Common myeloid progenitor, CD34-positive (primary cell): ENCODE data around the gene MAN2A2.

Experiments used
- CTCF ChIA-PET: fragments of 350-600 bp; sonication (Branson Sonifier 250); formaldehyde crosslinking; loops from one replicate; lab custom pipeline; 2021; ENCODE audit warnings: antibody characterized with exemption; lab: Charles Lee
- POLR2A ChIA-PET: fragments of 350-600 bp; sonication (Branson Sonifier 250); formaldehyde crosslinking; loops from one replicate; lab custom pipeline; 2021; ENCODE audit warnings: antibody characterized with exemption; lab: Charles Lee
- DNase-seq, 3 donors: peaks; one replicate each; pipeline versions ENCODE4 v3.0.0 to v3.0.0-alpha.2; 2013
- H3K27ac ChIP-seq, 2 experiments: 1 replicate in 1 of 2; 2 replicates in 1 of 2; pipeline ENCODE4 v1.7.0; 2013; ENCODE audit warnings: inconsistent platforms in 2 of 2, low read length in 2 of 2, mild to moderate bottlenecking in 2 of 2, low read depth in 1 of 2, moderate library complexity in 1 of 2; ENCODE audit not compliant: severe bottlenecking in 2 of 2, insufficient read depth in 1 of 2, poor library complexity in 1 of 2
- H3K27me3 ChIP-seq, 5 experiments: replicated peaks in 2 of 5; 1 replicate in 3 of 5; 2 replicates in 2 of 5; pipeline versions ENCODE4 v1.6.1 to v1.7.0; 2013; ENCODE audit warnings: low read length in 4 of 5, mild to moderate bottlenecking in 2 of 5, moderate library complexity in 2 of 5, inconsistent platforms in 1 of 5; ENCODE audit not compliant: insufficient read depth in 5 of 5, control insufficient read depth in 4 of 5
- H3K36me3 ChIP-seq, 4 experiments: 1 replicate in 2 of 4; 2 replicates in 2 of 4; pipeline versions ENCODE4 v1.6.1 to v1.7.0; 2013; ENCODE audit warnings: low read length in 3 of 4, control low read depth in 1 of 4, mild to moderate bottlenecking in 1 of 4; ENCODE audit not compliant: control insufficient read depth in 4 of 4, insufficient read depth in 4 of 4
- H3K4me1 ChIP-seq, 4 experiments: 1 replicate in 3 of 4; 2 replicates in 1 of 4; pipeline versions ENCODE4 v1.6.1 to v1.7.1; 2013; ENCODE audit warnings: low read length in 3 of 4, mild to moderate bottlenecking in 3 of 4, control low read depth in 1 of 4, inconsistent platforms in 1 of 4, moderate library complexity in 1 of 4; ENCODE audit not compliant: control insufficient read depth in 4 of 4, insufficient read depth in 4 of 4; ENCODE audit errors: control extremely low read depth in 1 of 4
- H3K4me3 ChIP-seq, 7 experiments: 1 replicate in 4 of 7; 2 replicates in 3 of 7; pipeline versions ENCODE4 v1.5.1 to v1.7.0; 2013; ENCODE audit warnings: mild to moderate bottlenecking in 7 of 7, low read length in 6 of 7, moderate library complexity in 6 of 7, inconsistent platforms in 2 of 7, low read depth in 2 of 7, control low read depth in 1 of 7; ENCODE audit not compliant: insufficient read depth in 4 of 7, control insufficient read depth in 1 of 7; ENCODE audit errors: extremely low read depth in 1 of 7
- H3K9me3 ChIP-seq, 5 experiments: 1 replicate in 4 of 5; 2 replicates in 1 of 5; pipeline versions ENCODE4 v1.6.1 to v1.7.1; 2013; ENCODE audit warnings: low read length in 4 of 5, mild to moderate bottlenecking in 2 of 5, inconsistent platforms in 1 of 5, low read depth in 1 of 5, moderate library complexity in 1 of 5; ENCODE audit not compliant: control insufficient read depth in 4 of 5, insufficient read depth in 2 of 5; ENCODE audit errors: control extremely low read depth in 1 of 5
- WGBS: methylation state at CpG from one replicate; pipeline ENCODE4 v1.1.5; 2013; ENCODE audit not compliant: insufficient coverage; 5-methylcytosine and 5-hydroxymethylcytosine counted together

The MAN2A2 gene

DNA sequence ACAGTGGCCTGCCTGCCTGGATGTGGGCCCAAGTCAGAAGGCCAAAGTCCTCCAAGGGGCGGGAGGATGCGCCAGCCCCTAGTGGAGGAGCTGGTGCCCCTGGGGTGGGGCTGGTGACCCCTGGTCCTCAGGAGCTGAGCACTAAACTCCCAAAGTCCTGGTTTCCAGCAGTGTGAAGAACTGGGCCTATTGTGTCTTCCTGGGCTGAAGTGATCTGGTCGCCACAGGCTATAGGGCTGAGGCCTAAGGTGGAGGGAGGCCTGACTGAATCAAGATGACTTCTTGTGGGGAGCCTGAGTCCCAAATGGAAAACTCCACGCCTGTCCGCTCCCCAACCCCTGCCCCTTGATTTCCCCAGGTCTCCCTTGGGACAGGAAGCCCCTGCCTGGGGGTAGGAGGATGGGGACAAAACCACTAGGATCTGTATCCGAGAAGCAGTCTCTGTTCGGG, 19.6 kb upstream of the MAN2A2 start:
- Histone ChIP-seq H3K27me3 (no peaks in the 10 kb centered on the region), H3K9me3 (no peaks in the 10 kb centered on the region), H3K4me3 (peak overlapping the region in 6 of 7 experiments; percentile 42 to 86 (median 80)), H3K27ac (peak overlapping the region; percentile 68 to 89), H3K36me3 (peaks cover 5 to 67% (median 44%) of the 10 kb centered on the region in 4 experiments), H3K4me1 (peaks cover 0 to 44% (median 40%) of the 10 kb centered on the region in 4 experiments)
- POLR2A ChIA-PET, result no interaction called here
- DNase-seq, result peak in 1 of 3 donors; percentile 30
- WGBS, result 77% methylated on average over 6 of the region's 7 CpGs
- CTCF ChIA-PET, result interaction anchor here (1.0 to 3.9 kb wide), 2 partner anchors 22 to 183 kb away, joined by 3 to 24 read pairs; no protein-coding TSS in a partner anchor

DNA sequence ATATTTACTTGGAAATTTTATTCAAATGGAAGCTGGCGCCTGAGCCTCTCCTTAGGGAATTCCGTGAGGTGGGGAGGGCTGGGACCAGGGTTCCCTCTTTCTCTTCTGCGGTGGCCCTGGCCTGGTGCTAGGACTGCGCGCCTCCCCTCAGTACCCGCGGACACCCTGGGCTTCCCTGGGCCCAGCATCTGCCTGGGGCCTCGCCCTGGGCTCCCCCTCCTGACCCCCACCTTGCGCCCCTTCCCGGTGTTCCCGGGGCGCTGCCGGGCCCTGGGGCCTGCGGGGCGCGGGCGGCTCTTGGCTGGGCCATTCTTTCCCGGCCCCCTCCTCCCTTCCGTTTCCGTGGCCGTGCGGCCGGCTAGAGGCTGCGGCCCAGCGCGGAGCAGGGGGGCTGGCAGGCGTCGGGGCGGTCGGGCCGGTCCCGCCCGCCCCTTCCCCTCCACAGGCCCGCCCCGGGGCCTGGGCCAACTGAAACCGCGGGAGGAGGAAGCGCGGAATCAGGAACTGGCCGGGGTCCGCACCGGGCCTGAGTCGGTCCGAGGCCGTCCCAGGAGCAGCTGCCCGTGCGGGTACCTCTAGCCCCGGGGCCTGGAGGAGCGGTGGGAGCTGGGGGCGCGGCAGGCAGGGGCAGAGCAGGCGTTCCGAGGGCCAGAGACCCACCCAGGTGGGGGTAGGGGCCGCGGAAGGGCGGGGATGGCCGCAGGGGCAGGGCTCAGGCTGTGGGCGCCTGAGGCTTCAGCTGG, 19.0 kb upstream of the MAN2A2 start, which contains the start of gene FES:
FES (plus strand) TSS at position 529 of the 743 bp plus-strand sequence. CDS start 542 bp downstream, outside the sequence.
- peaks cover 5 to 65% (median 41%) of the 10 kb centered on the region in 4 experiments for H3K36me3 ChIP-seq
- H3K9me3 ChIP-seq, result no peaks in the 10 kb centered on the region
- H3K4me1 ChIP-seq, result peaks cover 0 to 44% (median 40%) of the 10 kb centered on the region in 4 experiments
- DNase-seq, result peak in 1 of 3 donors; percentile 61
- H3K4me3 ChIP-seq, result peak within 1 kb of the TSS; percentile 42 to 86 (median 76)
- peak within 1 kb of the TSS; percentile 68 to 89 for H3K27ac ChIP-seq
- ChIA-PET POLR2A (interaction anchor here (0.6 to 2.8 kb wide), 6 partner anchors 13 to 236 kb away, joined by 3 to 9 read pairs (median 6); partner anchors contain the start of gene MAN2A2), CTCF (interaction anchor here (0.6 to 3.9 kb wide), 20 partner anchors 10 to 591 kb away, joined by 3 to 35 read pairs (median 8); no protein-coding TSS in a partner anchor)
- WGBS, result 2% methylated on average over 49 of the region's 58 CpGs
- H3K27me3 ChIP-seq, result no peaks in the 10 kb centered on the region

DNA sequence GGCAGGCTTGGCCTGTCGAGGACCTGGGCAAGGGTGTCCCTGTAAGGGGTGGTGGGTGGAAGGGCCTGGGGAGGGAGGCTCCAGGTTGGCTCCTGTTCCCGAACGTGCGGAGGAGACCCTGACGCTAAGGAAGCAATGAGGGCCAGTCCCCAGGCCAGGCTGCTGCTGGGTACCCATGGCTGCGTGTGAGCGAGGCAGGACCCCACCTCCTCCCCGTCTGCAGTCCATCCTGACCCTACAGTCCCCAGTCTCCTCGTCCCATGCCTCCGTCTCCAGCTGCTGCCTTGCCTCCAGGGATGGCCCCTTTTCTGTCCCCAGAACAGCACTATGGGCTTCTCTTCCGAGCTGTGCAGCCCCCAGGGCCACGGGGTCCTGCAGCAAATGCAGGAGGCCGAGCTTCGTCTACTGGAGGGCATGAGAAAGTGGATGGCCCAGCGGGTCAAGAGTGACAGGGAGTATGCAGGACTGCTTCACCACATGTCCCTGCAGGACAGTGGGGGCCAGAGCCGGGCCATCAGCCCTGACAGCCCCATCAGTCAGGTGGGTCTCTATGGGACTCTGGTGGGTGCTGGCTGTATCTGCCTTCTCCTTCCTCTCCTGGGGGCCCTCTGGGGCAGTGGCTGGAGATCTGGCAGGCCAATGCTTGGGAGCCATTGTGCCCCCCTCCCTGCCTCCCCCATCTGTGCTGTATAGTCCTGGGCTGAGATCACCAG, 18.2 kb upstream of the MAN2A2 start:
- 8% methylated on average over 16 of the region's 16 CpGs for WGBS
- H3K27ac ChIP-seq, result peak overlapping the region; percentile 66 to 89
- H3K27me3 ChIP-seq, result no peaks in the 10 kb centered on the region
- peaks cover 0 to 44% (median 40%) of the 10 kb centered on the region in 4 experiments for H3K4me1 ChIP-seq
- peaks cover 8 to 65% (median 42%) of the 10 kb centered on the region in 4 experiments for H3K36me3 ChIP-seq
- H3K4me3 ChIP-seq, result peak overlapping the region; percentile 42 to 86 (median 76)
- ChIA-PET POLR2A (interaction anchor here (0.6 to 2.8 kb wide), 7 partner anchors 14 to 237 kb away, joined by 3 to 9 read pairs (median 5); partner anchors contain the start of gene MAN2A2), CTCF (interaction anchor here (0.6 to 3.9 kb wide), 51 partner anchors 9 to 592 kb away, joined by 3 to 35 read pairs (median 4); partner anchors contain the start of gene HDDC3)
- no peaks in the 10 kb centered on the region for H3K9me3 ChIP-seq
- DNase-seq, result no peak

GRCh38 chr15:90885432-90886290, 17.4 kb upstream of the MAN2A2 start:
- Histone ChIP-seq H3K4me3 (peak overlapping the region in 6 of 7 experiments; percentile 17 to 86 (median 80)), H3K27me3 (no peaks in the 10 kb centered on the region), H3K27ac (peak overlapping the region in 1 of 2 experiments; percentile 89), H3K9me3 (no peaks in the 10 kb centered on the region), H3K4me1 (peaks cover 0 to 44% (median 40%) of the 10 kb centered on the region in 4 experiments), H3K36me3 (peaks cover 8 to 65% (median 40%) of the 10 kb centered on the region in 4 experiments)
- ChIA-PET CTCF (interaction anchor here (0.7 to 3.9 kb wide), 66 partner anchors 10 to 593 kb away, joined by 3 to 35 read pairs (median 4); partner anchors contain the start of genes BLM and HDDC3), POLR2A (interaction anchor here (0.6 to 2.8 kb wide), 7 partner anchors 15 to 321 kb away, joined by 3 to 9 read pairs (median 5); partner anchors contain the start of genes BLM and MAN2A2)
- 13% methylated on average over 22 of the region's 23 CpGs for WGBS
- DNase-seq, result peak; percentile 79 to 90 (median 86)

GRCh38 chr15:90886291-90886614, 16.8 kb upstream of the MAN2A2 start:
- DNase-seq, result no peak
- CTCF ChIA-PET, result interaction anchor here (0.7 to 3.9 kb wide), 44 partner anchors 10 to 566 kb away, joined by 3 to 35 read pairs (median 5); partner anchors contain the start of genes BLM and HDDC3
- Histone ChIP-seq H3K36me3 (peaks cover 11 to 65% (median 39%) of the 10 kb centered on the region in 4 experiments), H3K4me1 (peaks cover 0 to 44% (median 40%) of the 10 kb centered on the region in 4 experiments), H3K27ac (no peak overlapping the region), H3K27me3 (no peaks in the 10 kb centered on the region), H3K4me3 (peak overlapping the region in 5 of 7 experiments; percentile 4 to 86 (median 76)), H3K9me3 (no peaks in the 10 kb centered on the region)
- 81% methylated on average over 2 of the region's 5 CpGs for WGBS
- POLR2A ChIA-PET, result interaction anchor here (0.6 to 2.8 kb wide), 6 partner anchors 16 to 322 kb away, joined by 3 to 9 read pairs (median 5); partner anchors contain the start of genes BLM and MAN2A2
